RPMI8226 (cell line): ENCODE data around the gene SPAG17.

Experiments used
- DNase-seq: peaks from one replicate; pipeline ENCODE4 v3.0.0-alpha.2; 2015

SPAG17 gene

GRCh38 chr1:118049981-118050380 is 135.0 kb downstream of the SPAG17 start:
- peak; percentile 61 for DNase-seq

DNA sequence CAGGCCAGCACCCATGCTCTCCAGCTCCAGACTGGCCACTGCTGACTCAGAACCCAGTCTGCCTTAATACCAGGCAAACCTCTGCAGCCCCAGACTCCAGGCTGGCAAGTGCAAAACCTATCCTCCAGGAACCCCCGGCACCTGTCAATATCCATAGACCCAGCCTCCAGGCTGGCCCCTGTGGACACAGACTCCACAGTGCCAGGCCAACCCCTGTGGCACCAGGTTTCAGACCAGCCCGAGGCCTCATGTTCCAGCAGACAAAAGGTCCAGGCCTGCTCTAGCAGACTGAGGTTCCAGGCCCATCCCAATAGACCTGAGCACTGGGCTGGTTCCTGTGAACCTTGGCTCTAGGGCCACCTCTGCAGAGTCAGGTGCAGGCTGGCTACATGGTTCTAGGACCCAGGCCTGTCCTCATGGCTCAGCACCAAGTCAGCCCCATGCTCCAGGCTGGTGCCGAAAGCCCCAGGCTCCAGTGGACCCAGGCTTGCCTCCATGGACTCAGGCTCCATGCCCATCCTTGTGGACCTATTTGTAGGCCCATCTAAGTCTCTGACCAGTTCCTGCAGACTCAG is 137.3 kb downstream of the SPAG17 start:
- DNase-seq: no peak

GRCh38 chr1:118047006-118047649 is 137.9 kb downstream of the SPAG17 start:
- DNase-seq: no peak

GRCh38 chr1:118043624-118044023 is 141.4 kb downstream of the SPAG17 start:
- DNase-seq: no peak

DNA sequence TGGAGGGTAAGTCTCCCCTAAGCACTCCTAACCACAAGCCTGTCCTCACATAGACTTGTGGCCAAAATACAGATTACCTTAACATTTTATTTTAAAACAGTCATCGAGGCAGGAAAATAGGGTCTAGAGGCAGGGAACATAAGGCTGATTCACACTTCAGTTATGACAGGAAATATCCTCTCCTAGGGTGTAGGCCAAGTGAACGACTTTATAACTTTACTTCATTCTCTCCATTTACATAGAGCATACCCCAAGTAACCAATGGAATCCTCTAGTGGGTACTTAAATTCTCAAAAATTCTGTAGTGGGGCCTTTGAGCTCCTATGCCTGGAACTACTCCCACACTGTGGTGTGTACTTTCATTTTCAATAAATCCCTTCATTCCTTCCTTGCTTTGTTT is 142.5 kb downstream of the SPAG17 start:
- no peak for DNase-seq

DNA sequence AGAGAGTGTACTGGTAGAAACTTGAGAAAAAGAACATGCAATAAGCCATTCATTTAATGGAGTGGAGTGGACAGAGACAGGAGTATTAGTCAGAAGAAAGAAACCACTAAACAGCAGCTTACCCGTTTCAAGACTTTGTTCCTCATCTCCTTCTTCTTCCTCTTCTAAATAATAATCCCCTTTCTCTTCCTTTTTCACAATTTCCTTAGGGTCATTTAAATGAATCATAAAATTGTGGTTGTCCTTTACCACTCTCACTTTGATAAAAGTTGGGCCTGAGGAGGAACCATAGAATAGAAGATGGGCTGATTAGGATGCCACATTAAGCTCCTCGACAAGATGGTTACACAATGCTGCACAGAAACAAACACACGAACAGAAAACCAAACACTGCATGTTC is 145.9 kb downstream of the SPAG17 start:
- DNase-seq: no peak

DNA sequence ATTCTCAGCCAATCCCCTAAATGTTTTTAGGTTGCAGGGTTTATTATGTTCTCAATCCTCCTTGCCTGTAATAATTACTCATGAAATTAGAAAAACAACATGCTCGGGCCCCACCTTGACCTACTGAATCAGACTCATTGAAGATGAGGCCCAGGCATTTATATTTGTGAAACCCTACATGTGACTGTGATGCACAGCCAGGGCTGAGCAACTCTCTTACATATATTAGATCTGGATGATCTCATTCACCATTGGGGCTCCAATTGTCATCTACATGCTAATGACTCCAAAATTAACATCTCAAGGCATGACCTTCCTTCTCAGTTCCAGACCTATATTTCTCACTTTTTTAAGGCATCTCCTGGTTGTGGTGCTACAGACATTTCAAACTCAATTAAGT is 152.1 kb downstream of the SPAG17 start:
- no peak for DNase-seq

GRCh38 chr1:118028267-118028666 is 156.8 kb downstream of the SPAG17 start:
- DNase-seq: no peak

DNA sequence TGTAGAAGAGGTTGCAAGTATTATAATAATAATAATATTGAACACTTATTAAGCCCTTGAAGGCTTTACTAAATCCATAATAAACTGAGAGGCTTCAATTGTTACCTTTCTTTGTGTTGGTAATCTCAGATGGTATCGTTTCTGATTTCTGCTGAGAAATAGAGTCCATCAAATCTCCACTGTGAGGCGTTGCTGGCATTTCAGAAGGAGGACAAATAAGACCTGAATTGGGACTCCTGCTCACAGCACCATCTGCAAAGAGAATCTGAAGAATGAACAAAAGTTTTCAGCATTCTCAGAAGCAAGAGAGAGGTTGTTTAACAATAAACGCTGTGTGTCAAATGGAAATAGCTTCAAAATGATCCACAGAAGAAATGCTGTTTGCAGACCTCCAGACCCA is 161.8 kb downstream of the SPAG17 start:
- no peak for DNase-seq

GRCh38 chr1:118021668-118022067 is 163.4 kb downstream of the SPAG17 start:
- DNase-seq: peak; percentile 2

- no peak for DNase-seq
These were observed 167.0 kb downstream of the SPAG17 start for GRCh38 chr1:118018060-118018459.

- DNase-seq: no peak
These were observed 171.1 kb downstream of the SPAG17 start for GRCh38 chr1:118013938-118014337.

DNA sequence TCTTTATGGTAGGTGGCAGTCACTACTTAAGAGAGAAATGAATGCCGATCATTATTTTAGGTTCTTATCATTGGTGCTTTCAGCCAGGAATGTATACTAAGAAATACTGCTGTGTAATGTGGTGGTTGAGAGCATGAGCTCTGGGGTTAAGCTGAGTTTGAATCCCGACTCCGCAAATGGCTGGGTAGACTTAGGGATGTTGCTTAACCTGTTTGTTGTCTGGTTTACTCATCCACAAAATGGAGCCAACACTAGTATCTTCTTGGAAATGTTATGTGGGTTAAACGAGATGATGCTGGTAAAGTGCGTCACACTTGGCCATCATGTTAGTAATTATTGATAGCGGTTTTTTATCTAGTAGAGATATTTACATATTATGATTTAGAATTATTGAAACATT is 171.7 kb downstream of the SPAG17 start:
- no peak for DNase-seq

GRCh38 chr1:118012515-118013124 is 172.4 kb downstream of the SPAG17 start:
- DNase-seq: no peak

DNA sequence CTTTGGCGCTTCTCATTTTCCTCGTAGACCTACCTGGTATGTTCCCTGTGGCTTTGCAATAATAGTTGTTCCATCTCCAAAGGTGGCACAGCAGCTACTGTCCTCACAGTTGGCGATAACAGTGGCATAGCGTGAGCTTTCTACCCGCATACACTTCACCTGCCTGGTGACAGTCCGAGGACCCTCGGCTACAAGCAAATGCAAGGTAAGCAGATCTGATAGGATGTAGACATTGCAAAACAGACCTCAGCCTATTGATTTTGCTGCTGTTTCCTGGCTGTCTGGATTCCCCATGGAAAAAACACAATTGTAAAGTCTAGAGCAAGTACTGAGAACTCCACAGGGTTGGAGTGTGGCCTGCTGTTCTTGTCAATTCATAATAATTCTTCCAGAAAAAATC is 177.0 kb downstream of the SPAG17 start:
- DNase-seq: no peak

GRCh38 chr1:118007391-118007790 is 177.6 kb downstream of the SPAG17 start:
- DNase-seq: no peak

- DNase-seq: no peak
These were observed 180.7 kb downstream of the SPAG17 start for GRCh38 chr1:118004312-118004711.

GRCh38 chr1:117985973-117986372 is 199.1 kb downstream of the SPAG17 start:
- no peak for DNase-seq

DNA sequence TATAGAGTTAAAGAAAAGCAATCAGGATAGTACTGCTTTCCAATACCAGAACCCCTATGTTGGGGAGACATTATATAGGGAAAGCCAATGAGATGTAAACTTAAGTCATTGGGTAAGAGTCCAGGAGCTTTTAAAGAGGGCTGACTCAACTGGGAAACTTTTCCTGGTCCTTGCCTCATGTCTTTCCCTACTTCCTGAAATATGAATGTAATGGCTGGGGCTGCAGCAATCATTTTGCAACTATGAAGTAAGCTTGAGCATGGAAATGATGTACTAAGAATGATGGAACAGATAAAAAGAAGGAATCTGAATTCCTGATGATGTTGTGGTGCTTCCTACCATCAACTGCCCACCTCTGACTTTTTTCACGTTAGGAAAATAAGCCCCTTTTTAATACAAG is 199.8 kb downstream of the SPAG17 start:
- DNase-seq: no peak

DNA sequence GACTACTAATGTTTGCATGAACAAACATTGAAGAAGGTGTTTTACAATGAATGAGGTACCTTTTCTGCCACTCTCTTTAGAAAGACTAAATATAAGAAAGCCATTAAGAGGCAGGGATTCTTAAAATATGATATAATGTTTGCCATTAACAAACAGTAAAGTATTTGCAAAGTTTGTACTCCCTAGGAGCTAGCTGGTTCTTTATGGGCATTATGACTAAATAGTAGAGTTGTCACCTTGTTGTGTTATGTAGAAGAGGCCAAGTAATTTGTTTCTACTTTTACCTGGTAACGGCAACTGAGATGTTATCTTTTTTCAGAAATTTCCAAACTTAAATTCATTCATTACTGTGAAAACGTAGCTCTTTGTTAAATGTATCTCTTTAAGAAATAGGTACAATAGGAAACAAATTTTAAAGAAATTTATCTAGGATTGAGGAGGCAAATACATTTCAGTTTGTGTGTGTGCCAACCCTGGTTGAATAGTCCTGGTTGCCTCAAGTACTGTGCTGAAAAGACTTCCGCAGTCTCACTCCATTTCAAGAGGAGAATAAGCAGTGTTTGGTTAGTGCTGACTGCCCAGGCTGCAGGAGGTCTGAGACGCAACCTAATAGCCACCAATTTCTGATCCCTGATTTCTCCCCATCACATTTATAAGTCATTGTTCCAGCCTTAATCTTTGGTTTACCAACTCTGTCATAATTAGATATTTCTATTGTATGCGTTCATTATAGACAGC is 203.4 kb downstream of the SPAG17 start:
- DNase-seq: no peak

DNA sequence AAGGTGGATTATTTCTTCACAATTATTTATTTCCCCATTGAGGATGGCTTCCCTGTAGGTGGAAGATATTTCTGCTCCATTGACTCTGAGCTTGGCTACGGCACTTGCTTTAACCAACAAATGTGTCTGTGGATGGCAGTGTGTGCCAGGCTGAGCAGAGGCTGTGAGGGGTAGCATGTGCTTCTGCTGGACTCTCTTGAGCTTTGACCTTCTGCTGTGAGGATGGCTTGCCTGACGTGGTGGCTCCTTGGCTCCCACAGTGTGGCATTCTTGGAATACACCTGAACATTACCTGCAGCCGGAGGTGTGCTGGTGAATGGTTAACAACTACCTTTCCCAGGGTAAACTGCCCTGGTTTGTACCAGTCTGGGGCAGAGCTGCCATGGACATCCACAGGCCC is 208.6 kb downstream of the SPAG17 start:
- DNase-seq: no peak

- DNase-seq: no peak
These were observed 213.3 kb downstream of the SPAG17 start for GRCh38 chr1:117971777-117972176.

GRCh38 chr1:117970252-117970651 is 214.8 kb downstream of the SPAG17 start:
- DNase-seq: no peak

GRCh38 chr1:117967881-117968280 is 217.1 kb downstream of the SPAG17 start:
- peak; percentile 35 for DNase-seq
